Suprapubic skin (tissue), 3 donors: ENCODE results near the gene PEAK3.

Experiments used
- CTCF ChIP-seq, 2 donors: fragments of 200-600 bp in 1 of 2; fragments of 450-650 bp in 1 of 2; sonication (generic) in 1 of 2; IDR thresholded peaks; one replicate each; pipeline ENCODE4 v1.5.1; 2016 to 2019; ENCODE audit warnings: antibody characterized with exemption in 2 of 2, mild to moderate bottlenecking in 1 of 2, moderate library complexity in 1 of 2
- POLR2AphosphoS5 ChIP-seq, 3 donors: sonication (generic); formaldehyde crosslinking; IDR thresholded peaks; one replicate each; pipeline ENCODE4 v1.6.1; 2017; ENCODE audit warnings: antibody characterized with exemption in 3 of 3

GRCh38 chr19:2273356-2274184, 8.4 kb downstream of the PEAK3 start:
- TF ChIP-seq CTCF (IDR thresholded peaks at IDR 0.05) (peak; percentile 96 to 97), POLR2AphosphoS5 (IDR thresholded peaks at IDR 0.05) (peak; percentile 17 to 78 (median 68))
